HCT116 (cell line): ENCODE data around the gene ZNF777. TPM values are rescaled to one million over a fixed set of nuclear protein-coding genes. Genes with fewer than 3 reads are reported as not detected.
"Not testable (repeated sequence)": the region's sequence is repeated elsewhere in the genome, so short reads cannot be mapped to it uniquely, and the experiment has no call there.

ENCODE experiments used
- ATAC-seq: fragments of 200-7000 bp; cut with Tn5 transposase; 2 replicates; pipeline ENCODE4 v1.9.1; 2020; ENCODE audit warnings: mild to moderate bottlenecking, moderate library complexity
- BruUV-seq: library from RNA; stranded (reverse); fragments of 400-500 nt; replicated peaks from 2 replicates; lab custom pipeline; 2021; lab: Mats Ljungman, UMichigan
- CTCF ChIA-PET: fragments of 300-600 bp; sonication (Branson Sonifier 250); formaldehyde crosslinking; loops from one replicate; lab custom pipeline; 2021; ENCODE audit warnings: antibody characterized with exemption; lab: Charles Lee
- POLR2A ChIA-PET: fragments of 300-600, 350-600 bp; sonication (Branson Sonifier 250); formaldehyde crosslinking; loops from one replicate; lab custom pipeline; 2021; ENCODE audit warnings: antibody characterized with exemption; lab: Charles Lee
- RAD21 ChIA-PET, 2 experiments: fragments of 300-600 bp; sonication (Branson Sonifier 250); formaldehyde crosslinking; loops; one replicate each; lab custom pipeline; 2023; ENCODE audit warnings: low total read pairs in 2 of 2; ENCODE audit not compliant: uncharacterized antibody in 2 of 2, unreplicated experiment in 2 of 2, low non-redundant PET in 1 of 2; lab: Charles Lee
- DNase-seq: peaks from one replicate; pipeline ENCODE4 v3.0.0-alpha.2; 2010; ENCODE audit warnings: low read depth, low spot score
- H2AFZ ChIP-seq: fragments of 200-600 bp; shearing (Covaris generic), sonication (generic); 2 replicates; pipeline ENCODE4 v1.6.1; 2017; ENCODE audit warnings: low read depth, mixed run types, mixed read lengths, antibody characterized with exemption, low read length; ENCODE audit not compliant: poor library complexity, severe bottlenecking
- H3K27ac ChIP-seq: 2 replicates; pipeline ENCODE4 v1.5.1; 2012; ENCODE audit warnings: low read depth, low read length
- H3K27me3 ChIP-seq: fragments of 200-600 bp; sonication (generic); 2 replicates; pipeline ENCODE4 v1.6.1; 2016; ENCODE audit warnings: mixed run types, low read length, mixed read lengths; ENCODE audit not compliant: insufficient read depth
- H3K36me3 ChIP-seq, 2 experiments: fragments of 200-500 bp in 1 of 2; fragments of 200-600 bp in 1 of 2; sonication (Bioruptor generic) in 1 of 2; sonication (generic) in 1 of 2; 2 replicates each; pipeline versions ENCODE4 v1.5.1 to v1.6.1; 2014 to 2016; ENCODE audit warnings: low read length in 2 of 2, inconsistent platforms in 1 of 2, mixed read lengths in 1 of 2, mixed run types in 1 of 2; ENCODE audit not compliant: insufficient read depth in 2 of 2, control insufficient read depth in 1 of 2
- H3K4me1 ChIP-seq, 2 experiments: fragments of 200-600 bp in 1 of 2; sonication (generic) in 1 of 2; 2 replicates each; pipeline versions ENCODE4 v1.5.1 to v1.6.1; 2012 to 2017; ENCODE audit warnings: low read length in 2 of 2, inconsistent platforms in 1 of 2, mild to moderate bottlenecking in 1 of 2, mixed read lengths in 1 of 2, mixed run types in 1 of 2, moderate library complexity in 1 of 2; ENCODE audit not compliant: insufficient read depth in 2 of 2, control insufficient read depth in 1 of 2
- H3K4me2 ChIP-seq: fragments of 200-600 bp; sonication (generic); 2 replicates; pipeline ENCODE4 v1.6.1; 2017; ENCODE audit warnings: mixed run types, low read length, mixed read lengths
- H3K4me3 ChIP-seq, 2 experiments: fragments of 200-600 bp in 1 of 2; sonication (generic) in 1 of 2; replicated peaks in 1 of 2; 2 replicates each; pipeline ENCODE4 v1.5.1; 2011 to 2016; ENCODE audit warnings: low read length in 2 of 2, control low read depth in 1 of 2, low read depth in 1 of 2, mild to moderate bottlenecking in 1 of 2, mixed read lengths in 1 of 2, mixed run types in 1 of 2
- H3K79me2 ChIP-seq: fragments of 200-600 bp; sonication (generic); 2 replicates; pipeline ENCODE4 v1.6.1; 2017; ENCODE audit warnings: mild to moderate bottlenecking, mixed run types, low read length, moderate library complexity, mixed read lengths; ENCODE audit not compliant: insufficient read depth
- H3K9ac ChIP-seq: fragments of 200-600 bp; sonication (generic); 2 replicates; pipeline ENCODE4 v1.6.1; 2016; ENCODE audit warnings: low read length, mixed read lengths
- H3K9me2 ChIP-seq: fragments of 200-600 bp; sonication (generic), shearing (Covaris generic); 2 replicates; pipeline ENCODE4 v1.6.1; 2017; ENCODE audit warnings: mixed run types, mild to moderate bottlenecking, moderate library complexity; ENCODE audit not compliant: insufficient read depth
- H3K9me3 ChIP-seq, 2 experiments: fragments of 200-500 bp in 1 of 2; fragments of 200-600 bp in 1 of 2; sonication (Bioruptor generic) in 1 of 2; sonication (generic) in 1 of 2; 2 replicates each; pipeline ENCODE4 v1.6.1; 2014 to 2017; ENCODE audit warnings: low read length in 2 of 2, mixed read lengths in 2 of 2, inconsistent platforms in 1 of 2, low read depth in 1 of 2, mild to moderate bottlenecking in 1 of 2, mixed run types in 1 of 2, moderate library complexity in 1 of 2; ENCODE audit not compliant: control insufficient read depth in 1 of 2, insufficient read depth in 1 of 2
- H4K20me1 ChIP-seq: fragments of 200-600 bp; sonication (generic), shearing (Covaris generic); 2 replicates; pipeline ENCODE4 v1.6.1; 2017; ENCODE audit warnings: mixed run types, mild to moderate bottlenecking, moderate library complexity; ENCODE audit not compliant: insufficient read depth
- CBX3 ChIP-seq: IDR thresholded peaks from 2 replicates; pipeline ENCODE4 v1.6.1; 2012; ENCODE audit warnings: low read depth
- EZH2 ChIP-seq: fragments of 200-600 bp; sonication (generic); IDR thresholded peaks from 2 replicates; pipeline ENCODE4 v1.6.1; 2017; ENCODE audit warnings: antibody characterized with exemption, mixed run types
- EZH2phosphoT487 ChIP-seq: fragments of 200-600 bp; IDR thresholded peaks from 2 replicates; pipeline ENCODE4 v1.6.1; 2018; ENCODE audit warnings: antibody characterized with exemption, borderline replicate concordance
- JUND ChIP-seq: IDR thresholded peaks from 2 replicates; pipeline ENCODE4 v1.6.1; 2012
- RAD21 ChIP-seq: IDR thresholded peaks from 2 replicates; pipeline ENCODE4 v1.6.1; 2012; ENCODE audit warnings: low read depth, mild to moderate bottlenecking
- SP1 ChIP-seq: IDR thresholded peaks from 2 replicates; pipeline ENCODE4 v1.6.1; 2012; ENCODE audit warnings: low read depth
- SRF ChIP-seq: IDR thresholded peaks from 2 replicates; pipeline ENCODE4 v1.6.1; 2012; ENCODE audit warnings: low read depth
- TCF7L2 ChIP-seq: IDR thresholded peaks from 2 replicates; pipeline ENCODE4 v1.7.0; 2011; ENCODE audit warnings: borderline replicate concordance, inconsistent platforms; ENCODE audit not compliant: insufficient read depth, insufficient read length; ENCODE audit errors: extremely low read depth
- ZFX ChIP-seq: fragments of 450-650 bp; IDR thresholded peaks from 2 replicates; pipeline ENCODE4 v1.6.1; 2017
- ZNF274 ChIP-seq: fragments of 200-500 bp; sonication (Bioruptor generic); IDR thresholded peaks from 2 replicates; pipeline ENCODE4 v1.6.1; 2014; ENCODE audit warnings: mild to moderate bottlenecking, low read depth, low read length, inconsistent platforms
- intact Hi-C: fragments of 100-400 bp; cut with micrococcal nuclease; formaldehyde crosslinking; loops from 2 replicates; pipeline ENCODE4 v1.10.0; 2022
- total RNA-seq: library from RNA; stranded (reverse); gene quantifications from one replicate; pipeline ENCODE4 v1.2.1, GENCODE V29; 2021; ENCODE audit not compliant: unreplicated experiment
- TF ChIP-seq, protein P1 (sequence below): IDR thresholded peaks from 2 replicates; pipeline ENCODE4 v1.6.1; 2012
- TF ChIP-seq, protein P2 (sequence below), 3 experiments: fragments of 200-600 bp in 1 of 3; sonication (generic) in 1 of 3; IDR thresholded peaks in 2 of 3; conservative IDR thresholded peaks in 1 of 3; 2 replicates each; pipeline ENCODE4 v1.5.1; 2012 to 2017; ENCODE audit warnings: low read depth in 2 of 3, low read length in 2 of 3, antibody characterized with exemption in 1 of 3, borderline replicate concordance in 1 of 3, control low read depth in 1 of 3, mild to moderate bottlenecking in 1 of 3, mixed read lengths in 1 of 3, mixed run types in 1 of 3, moderate library complexity in 1 of 3; ENCODE audit not compliant: insufficient read depth in 1 of 3

ZNF777 gene
- total RNA-seq, 1 experiment from 2014 or later = 15.6 TPM

DNA sequence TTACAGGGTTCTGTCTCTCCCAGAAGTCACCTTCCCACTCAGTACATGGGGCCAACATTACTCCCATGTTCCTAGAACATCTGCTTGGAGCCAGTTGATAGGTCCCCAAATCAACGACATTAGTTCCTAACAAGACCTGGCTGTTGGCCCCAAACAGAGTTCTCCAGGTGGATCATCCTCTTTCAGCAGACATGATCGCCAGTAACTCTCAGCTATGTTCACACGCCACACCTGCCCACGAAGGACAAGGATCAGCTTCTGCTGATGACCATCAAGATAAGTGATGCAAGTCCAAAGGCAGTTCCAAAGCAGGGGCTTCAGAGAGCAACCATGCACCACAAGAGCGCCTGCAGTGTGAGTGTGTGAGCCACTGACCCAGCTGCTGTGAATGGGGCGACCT lies 11.0 kb downstream of the ZNF777 start:
- H3K27me3 ChIP-seq = no peaks in the 10 kb centered on the region
- no peak overlapping the region for H3K4me2 ChIP-seq
- no peak overlapping the region for H3K9ac ChIP-seq
- no TSS peak for BruUV-seq
- no peaks in the 10 kb centered on the region for H3K4me1 ChIP-seq
- H3K9me2 ChIP-seq = no peaks in the 10 kb centered on the region
- H4K20me1 ChIP-seq = no peaks in the 10 kb centered on the region
- H3K79me2 ChIP-seq = no peaks in the 10 kb centered on the region
- H3K36me3 ChIP-seq = peaks cover 25 to 36% of the 10 kb centered on the region in 2 experiments
- ChIA-PET POLR2A (no interaction called here), RAD21 (no interaction called here)
- no peak overlapping the region for H3K27ac ChIP-seq
- no peak overlapping the region for H3K4me3 ChIP-seq
- H3K9me3 ChIP-seq = no peaks in the 10 kb centered on the region
- no peak overlapping the region for H2AFZ ChIP-seq
- no peak for DNase-seq
- TF ChIP-seq, protein P1, sequence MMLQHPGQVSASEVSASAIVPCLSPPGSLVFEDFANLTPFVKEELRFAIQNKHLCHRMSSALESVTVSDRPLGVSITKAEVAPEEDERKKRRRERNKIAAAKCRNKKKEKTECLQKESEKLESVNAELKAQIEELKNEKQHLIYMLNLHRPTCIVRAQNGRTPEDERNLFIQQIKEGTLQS = no peak
- no peak for TF ChIP-seq SRF
- no peak for TF ChIP-seq ZNF274
- TF ChIP-seq RAD21 = no peak
- TF ChIP-seq, protein P2, sequence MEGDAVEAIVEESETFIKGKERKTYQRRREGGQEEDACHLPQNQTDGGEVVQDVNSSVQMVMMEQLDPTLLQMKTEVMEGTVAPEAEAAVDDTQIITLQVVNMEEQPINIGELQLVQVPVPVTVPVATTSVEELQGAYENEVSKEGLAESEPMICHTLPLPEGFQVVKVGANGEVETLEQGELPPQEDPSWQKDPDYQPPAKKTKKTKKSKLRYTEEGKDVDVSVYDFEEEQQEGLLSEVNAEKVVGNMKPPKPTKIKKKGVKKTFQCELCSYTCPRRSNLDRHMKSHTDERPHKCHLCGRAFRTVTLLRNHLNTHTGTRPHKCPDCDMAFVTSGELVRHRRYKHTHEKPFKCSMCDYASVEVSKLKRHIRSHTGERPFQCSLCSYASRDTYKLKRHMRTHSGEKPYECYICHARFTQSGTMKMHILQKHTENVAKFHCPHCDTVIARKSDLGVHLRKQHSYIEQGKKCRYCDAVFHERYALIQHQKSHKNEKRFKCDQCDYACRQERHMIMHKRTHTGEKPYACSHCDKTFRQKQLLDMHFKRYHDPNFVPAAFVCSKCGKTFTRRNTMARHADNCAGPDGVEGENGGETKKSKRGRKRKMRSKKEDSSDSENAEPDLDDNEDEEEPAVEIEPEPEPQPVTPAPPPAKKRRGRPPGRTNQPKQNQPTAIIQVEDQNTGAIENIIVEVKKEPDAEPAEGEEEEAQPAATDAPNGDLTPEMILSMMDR (IDR thresholded peaks at IDR 0.05 in 2 of 3, conservative IDR thresholded peaks at IDR 0.05 in 1 of 3; ENCODE audit: borderline replicate concordance in 1 of 3, insufficient read depth in 1 of 3, low read depth in 2 of 3, low read length in 2 of 3) = no peak
- no peak for TF ChIP-seq CBX3
- no peak for TF ChIP-seq TCF7L2
- TF ChIP-seq ZFX = no peak
- TF ChIP-seq, all 23 proteins: peak for 0
- intact Hi-C loops = no loop called here
- no peak for ATAC-seq
- CTCF ChIA-PET = no interaction called here

- TF ChIP-seq RAD21 = no peak
- TF ChIP-seq EZH2 = no peak
- no peak for TF ChIP-seq JUND
- TF ChIP-seq EZH2phosphoT487 = no peak
- TF ChIP-seq, protein P1 = no peak
- TF ChIP-seq CBX3 = no peak
- no peak for TF ChIP-seq SP1
- no peaks in the 10 kb centered on the region for H3K9me3 ChIP-seq
- H3K27me3 ChIP-seq = no peaks in the 10 kb centered on the region
- no peaks in the 10 kb centered on the region for H3K79me2 ChIP-seq
- peaks cover 30 to 31% of the 10 kb centered on the region in 2 experiments for H3K36me3 ChIP-seq
- H3K27ac ChIP-seq = no peak overlapping the region
- intact Hi-C loops = no loop called here
- H3K4me3 ChIP-seq = no peak overlapping the region
- no peak for DNase-seq
- no peaks in the 10 kb centered on the region for H3K4me1 ChIP-seq
- BruUV-seq = no TSS peak
- CTCF ChIA-PET = no interaction called here
- RAD21 ChIA-PET = no interaction called here
- H3K4me2 ChIP-seq = no peak overlapping the region
- H2AFZ ChIP-seq = no peak overlapping the region
- POLR2A ChIA-PET = no interaction called here
- no peaks in the 10 kb centered on the region for H4K20me1 ChIP-seq
- no peaks in the 10 kb centered on the region for H3K9me2 ChIP-seq
- no peak overlapping the region for H3K9ac ChIP-seq
- ATAC-seq = no peak
These were observed 11.9 kb downstream of the ZNF777 start for GRCh38 chr7:149448961-149449360.

DNA sequence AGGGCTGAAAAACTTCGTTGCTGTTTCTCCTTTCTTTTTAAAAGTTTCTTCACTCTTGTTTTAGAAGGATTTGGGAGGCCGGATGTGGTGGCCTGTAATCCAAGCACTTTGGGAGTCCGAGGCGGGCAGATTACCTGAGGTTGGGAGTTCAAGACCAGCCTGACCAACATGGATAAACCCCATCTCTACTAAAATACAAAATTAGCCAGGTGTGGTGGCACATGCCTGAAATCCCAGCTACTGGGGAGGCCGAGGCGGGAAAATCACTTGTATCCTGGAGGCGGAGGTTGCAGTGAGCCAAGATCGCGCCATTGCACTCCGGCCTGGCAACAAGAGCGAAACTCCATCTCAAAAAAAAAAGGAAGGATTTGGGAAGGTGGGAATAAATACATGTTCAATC lies 14.8 kb downstream of the ZNF777 start:
- ATAC-seq, H3K4me2 ChIP-seq, H2AFZ ChIP-seq, H3K4me3 ChIP-seq, RAD21 ChIA-PET, BruUV-seq, H3K4me1 ChIP-seq, intact Hi-C loops, H3K79me2 ChIP-seq, H3K9me3 ChIP-seq, H3K9me2 ChIP-seq, H3K27ac ChIP-seq, H4K20me1 ChIP-seq, CTCF ChIA-PET, H3K27me3 ChIP-seq, POLR2A ChIA-PET, H3K9ac ChIP-seq, DNase-seq: not testable (repeated sequence)
- H3K36me3 ChIP-seq = peaks cover 19 to 27% of the 10 kb centered on the region in 2 experiments
